GM23338 (cell line): ENCODE results near the gene CLDN15. TPM values are rescaled to one million over a fixed set of nuclear protein-coding genes. Genes with fewer than 3 reads are reported as not detected.
A peak's percentile ranks its signal among the peaks of the same experiment; 100 is the strongest.

Experiments
- ATAC-seq: fragments of 200-7000 bp; cut with Tn5 transposase; 3 replicates; pipeline ENCODE4 v1.9.1; 2020
- DNase-seq: peaks from one replicate; pipeline ENCODE4 v3.0.0-alpha.2; 2015; ENCODE audit warnings: low spot score
- H2AFZ ChIP-seq: fragments of 200-600 bp; sonication (generic); 2 replicates; pipeline ENCODE4 v1.8.0; 2016; ENCODE audit warnings: antibody characterized with exemption, mild to moderate bottlenecking, moderate library complexity
- H3F3A ChIP-seq: fragments of 200-600 bp; sonication (generic); replicated peaks from 2 replicates; pipeline ENCODE4 v1.8.0; 2017; ENCODE audit warnings: antibody characterized with exemption, mixed run types, low read depth
- H3K27ac ChIP-seq: fragments of 200-600 bp; sonication (generic); 2 replicates; pipeline ENCODE4 v1.6.1; 2016; ENCODE audit warnings: low read depth
- H3K27me3 ChIP-seq: fragments of 200-600 bp; sonication (generic); 2 replicates; pipeline ENCODE4 v1.8.0; 2016; ENCODE audit warnings: mild to moderate bottlenecking, mixed run types, moderate library complexity; ENCODE audit not compliant: insufficient read depth
- H3K36me3 ChIP-seq: fragments of 200-600 bp; sonication (generic); 2 replicates; pipeline ENCODE4 v1.8.0; 2016; ENCODE audit warnings: mild to moderate bottlenecking; ENCODE audit not compliant: insufficient read depth
- H3K4me1 ChIP-seq: fragments of 200-600 bp; sonication (generic); 2 replicates; pipeline ENCODE4 v1.8.0; 2016; ENCODE audit warnings: mild to moderate bottlenecking, moderate library complexity; ENCODE audit not compliant: insufficient read depth
- H3K4me2 ChIP-seq: fragments of 200-600 bp; sonication (generic); 2 replicates; pipeline ENCODE4 v1.7.1; 2017; ENCODE audit warnings: mixed run types
- H3K4me3 ChIP-seq: fragments of 200-600 bp; sonication (generic); 2 replicates; pipeline ENCODE4 v1.6.1; 2016; ENCODE audit warnings: mixed run types
- H3K79me2 ChIP-seq: fragments of 200-600 bp; sonication (generic); replicated peaks from 2 replicates; pipeline ENCODE4 v1.8.0; 2017; ENCODE audit warnings: mild to moderate bottlenecking; ENCODE audit not compliant: insufficient read depth
- H3K9me2 ChIP-seq: fragments of 200-600 bp; sonication (generic); 2 replicates; pipeline ENCODE4 v1.8.0; 2017; ENCODE audit not compliant: insufficient read depth
- H4K20me1 ChIP-seq: fragments of 200-600 bp; sonication (generic); replicated peaks from 2 replicates; pipeline ENCODE4 v1.8.0; 2017; ENCODE audit warnings: mild to moderate bottlenecking; ENCODE audit not compliant: insufficient read depth
- H3K27ac Mint-ChIP-seq: 2 replicates; pipeline ENCODE4 v1.8.0; 2020; ENCODE audit warnings: inconsistent platforms, mild to moderate bottlenecking, moderate library complexity, mixed read lengths
- H3K27me3 Mint-ChIP-seq: 3 replicates; pipeline ENCODE4 v1.8.0; 2022; ENCODE audit warnings: low read depth, mild to moderate bottlenecking, moderate library complexity, mixed read lengths, inconsistent platforms; ENCODE audit not compliant: insufficient read depth, poor library complexity
- H3K36me3 Mint-ChIP-seq: 3 replicates; pipeline ENCODE4 v1.8.0; 2021; ENCODE audit warnings: low read depth, mild to moderate bottlenecking, inconsistent platforms, moderate library complexity, mixed read lengths
- H3K4me1 Mint-ChIP-seq: 3 replicates; pipeline ENCODE4 v1.8.0; 2020; ENCODE audit warnings: mild to moderate bottlenecking, inconsistent platforms, mixed read lengths
- H3K4me3 Mint-ChIP-seq: 3 replicates; pipeline ENCODE4 v1.8.0; 2021; ENCODE audit warnings: moderate library complexity, mild to moderate bottlenecking, inconsistent platforms, mixed read lengths
- H3K9me3 Mint-ChIP-seq: 3 replicates; pipeline ENCODE4 v1.8.0; 2020; ENCODE audit warnings: moderate library complexity, mild to moderate bottlenecking, inconsistent platforms, mixed read lengths
- CREB1 ChIP-seq: fragments of 250-450 bp; sonication (Bioruptor Pico); IDR thresholded peaks from 2 replicates; pipeline ENCODE4 v1.5.0; 2020; ENCODE audit warnings: low read depth, mild to moderate bottlenecking, moderate library complexity
- CTCF ChIP-seq, 2 experiments: fragments of 200-600 bp in 1 of 2; sonication (generic) in 1 of 2; conservative IDR thresholded peaks; 2 replicates each; pipeline versions ENCODE4 v1.5.1 to v1.6.1; 2016 to 2017; ENCODE audit warnings: antibody characterized with exemption in 2 of 2, low read depth in 2 of 2, mild to moderate bottlenecking in 2 of 2, moderate library complexity in 1 of 2
- EZH2 ChIP-seq: fragments of 200-600 bp; sonication (generic); IDR thresholded peaks from one replicate; pipeline ENCODE4 v1.8.0; 2017; ENCODE audit warnings: antibody characterized with exemption, mild to moderate bottlenecking, low read depth; ENCODE audit not compliant: unreplicated experiment
- EZH2phosphoT487 ChIP-seq: fragments of 200-600 bp; sonication (generic); IDR thresholded peaks from one replicate; pipeline ENCODE4 v1.8.1; 2018; ENCODE audit warnings: antibody characterized with exemption; ENCODE audit not compliant: unreplicated experiment
- JUNB ChIP-seq: IDR thresholded peaks from one replicate; pipeline ENCODE4 v1.6.1; 2016; ENCODE audit warnings: antibody characterized with exemption; ENCODE audit not compliant: unreplicated experiment
- NANOG ChIP-seq: IDR thresholded peaks from 2 replicates; pipeline ENCODE4 v1.6.1; 2016; ENCODE audit warnings: antibody characterized with exemption, borderline replicate concordance
- POLR2AphosphoS5 ChIP-seq: IDR thresholded peaks from 2 replicates; pipeline ENCODE4 v1.6.1; 2016; ENCODE audit warnings: antibody characterized with exemption, low read depth
- STAT1 ChIP-seq: IDR thresholded peaks from one replicate; pipeline ENCODE4 v1.6.1; 2016; ENCODE audit warnings: antibody characterized with exemption; ENCODE audit not compliant: unreplicated experiment
- ZNF114 ChIP-seq: fragments of 250-450 bp; sonication (Bioruptor Pico); IDR thresholded peaks from 2 replicates; pipeline ENCODE4 v1.5.0; 2020; ENCODE audit warnings: mild to moderate bottlenecking, moderate library complexity
- ZNF331 ChIP-seq: fragments of 250-450 bp; sonication (Bioruptor Pico); IDR thresholded peaks from 2 replicates; pipeline ENCODE4 v1.5.0; 2020; ENCODE audit warnings: low read depth, mild to moderate bottlenecking, moderate library complexity
- ZNF462 ChIP-seq: fragments of 250-450 bp; sonication (Bioruptor Pico); IDR thresholded peaks from 2 replicates; pipeline ENCODE4 v1.5.0; 2020; ENCODE audit warnings: mild to moderate bottlenecking, moderate library complexity
- polyA plus RNA-seq: library from polyadenylated mRNA; unstranded; fragments of >200 nt; fragmentation: Nextera tagmentation; extraction: Ambion mirVana; gene quantifications from 2 replicates; pipeline ENCODE4 v1.2.1, GENCODE V29; 2016
- total RNA-seq: library from RNA; depleted of rRNA; stranded (reverse); fragments of >200 nt; shearing (Covaris generic); gene quantifications from 2 replicates; pipeline ENCODE4 v1.2.3, GENCODE V29; 2014

The CLDN15 gene
- total and polyA plus RNA-seq, 2 experiments from 2014 or later, result 3.6 to 4.1 TPM

DNA sequence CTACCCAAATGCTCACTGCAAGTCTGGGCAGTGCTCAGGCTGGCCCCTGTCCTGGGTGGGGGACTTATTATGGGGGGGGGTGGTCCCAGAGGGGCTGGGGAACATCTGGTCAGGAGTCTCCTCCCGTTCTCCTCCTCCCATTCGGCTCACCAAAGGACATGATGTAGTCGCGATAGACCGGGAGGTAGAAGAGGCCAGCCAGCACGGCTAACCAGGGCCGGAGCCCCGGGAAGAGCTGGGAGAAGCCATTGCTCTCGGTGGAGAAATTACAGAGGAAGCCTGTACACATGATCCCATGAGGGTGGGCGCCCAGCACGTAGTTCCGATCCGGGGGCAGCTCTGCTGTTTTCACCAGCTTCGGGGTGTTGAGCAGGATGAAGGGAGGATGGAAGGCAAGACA is 39.1 kb downstream of the CLDN15 start:
- TF ChIP-seq CTCF (conservative IDR thresholded peaks at IDR 0.05; ENCODE audit: low read depth in 2 of 2) (no peak), CREB1 (no peak)
- Histone ChIP-seq H3K4me3 (no peak overlapping the region), H3K79me2 (no peaks in the 10 kb centered on the region), H3K4me2 (0 out of 2 replicates have a peak overlapping the region, but pooled peaks have one; percentile 14), H3K27ac (no peak overlapping the region), H2AFZ (peak overlapping the region; percentile 59; the same call in 1 of the 2 replicates), H4K20me1 (no peaks in the 10 kb centered on the region), H3K27me3 (peaks cover 25% of the 10 kb centered on the region), H3F3A (peaks cover 9% of the 10 kb centered on the region), H3K4me1 (peaks cover 16% of the 10 kb centered on the region), H3K36me3 (no peaks in the 10 kb centered on the region), H3K9me2 (no peaks in the 10 kb centered on the region)
- no peaks in the 10 kb centered on the region for H3K36me3 Mint-ChIP-seq
- no peaks in the 10 kb centered on the region for H3K9me3 Mint-ChIP-seq
- peaks cover 18% of the 10 kb centered on the region for H3K4me1 Mint-ChIP-seq
- ATAC-seq, result no peak
- H3K4me3 Mint-ChIP-seq, result no peak overlapping the region
- H3K27me3 Mint-ChIP-seq, result peaks cover 20% of the 10 kb centered on the region
- no peak overlapping the region for H3K27ac Mint-ChIP-seq
- no peak for DNase-seq

- ATAC-seq, result no peak
- peaks cover 9% of the 10 kb centered on the region for H3F3A ChIP-seq
- no peak overlapping the region for H3K4me3 ChIP-seq
- Mint-ChIP-seq H3K36me3 (no peaks in the 10 kb centered on the region), H3K4me1 (peaks cover 18% of the 10 kb centered on the region), H3K27me3 (peaks cover 20% of the 10 kb centered on the region), H3K4me3 (no peak overlapping the region), H3K9me3 (no peaks in the 10 kb centered on the region), H3K27ac (no peak overlapping the region)
- peak overlapping the region; percentile 59 for H2AFZ ChIP-seq
- H3K27ac ChIP-seq, result no peak overlapping the region
- H3K4me2 ChIP-seq, result no peak overlapping the region
- H3K4me1 ChIP-seq, result peaks cover 16% of the 10 kb centered on the region
- H3K36me3 ChIP-seq, result no peaks in the 10 kb centered on the region
- no peaks in the 10 kb centered on the region for H4K20me1 ChIP-seq
- H3K9me2 ChIP-seq, result no peaks in the 10 kb centered on the region
- peak; percentile 29 for DNase-seq
- no peaks in the 10 kb centered on the region for H3K79me2 ChIP-seq
- H3K27me3 ChIP-seq, result peaks cover 25% of the 10 kb centered on the region
- no peak for TF ChIP-seq STAT1
- TF ChIP-seq POLR2AphosphoS5, result no peak
- no peak for TF ChIP-seq JUNB
- TF ChIP-seq ZNF462 (CRISPR knock-in tag), result no peak
- no peak for TF ChIP-seq ZNF331 (CRISPR knock-in tag)
- TF ChIP-seq CTCF (conservative IDR thresholded peaks at IDR 0.05; ENCODE audit: low read depth in 2 of 2), result no peak
- no peak for TF ChIP-seq EZH2phosphoT487
- no peak for TF ChIP-seq ZNF114 (CRISPR knock-in tag)
- no peak for TF ChIP-seq EZH2
- TF ChIP-seq CREB1, result no peak
- TF ChIP-seq NANOG, result no peak
Measured at GRCh38 chr7:101197991-101198390, 39.6 kb downstream of the CLDN15 start.
